ENCODE measurements around the gene NXPH2. TPM values are rescaled to one million over a fixed set of nuclear protein-coding genes. Genes with fewer than 3 reads are reported as not detected.
"Not testable (repeated sequence)": the region's sequence is repeated elsewhere in the genome, so short reads cannot be mapped to it uniquely, and the experiment has no call there.

Gene NXPH2
- total RNA-seq, 3 donors from 2014 or later, result not detected

DNA sequence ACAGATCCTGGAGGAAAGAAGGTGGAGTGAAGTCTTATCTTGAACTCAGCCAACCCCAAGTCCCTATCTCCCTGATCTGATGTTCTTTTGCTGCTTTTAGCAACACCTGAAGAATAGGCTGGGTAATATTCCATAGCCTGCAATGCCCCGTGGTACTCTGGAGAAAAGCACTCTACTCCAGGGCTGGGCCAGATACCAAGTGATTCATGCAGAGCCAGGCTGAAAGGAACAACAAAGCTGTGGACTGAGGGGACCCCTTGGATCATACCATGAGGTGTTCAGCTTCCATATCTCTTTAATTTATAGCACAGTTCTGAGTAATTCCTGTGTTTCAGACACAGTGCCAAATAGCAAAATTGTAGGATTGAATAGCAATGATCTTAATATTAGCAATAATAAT, 130.6 kb downstream of the NXPH2 start:
- no peak for TF ChIP-seq CTCF (IDR thresholded peaks at IDR 0.05)
- no peak for TF ChIP-seq POLR2A (IDR thresholded peaks at IDR 0.05)
- TF ChIP-seq POLR2AphosphoS5 (IDR thresholded peaks at IDR 0.05), result no peak
- DNase-seq (ENCODE audit: low spot score in 2 of 2), result no peak
- intact Hi-C loops (cut with DNase I; ENCODE audit: low total_unique reads), result no loop called here
- H3K9me3 ChIP-seq, result no peaks in the 10 kb centered on the region
- no peaks in the 10 kb centered on the region for H3K36me3 ChIP-seq
- no peaks in the 10 kb centered on the region for H3K4me1 ChIP-seq
- no peaks in the 10 kb centered on the region for H3K27me3 ChIP-seq
- no peak overlapping the region for H3K27ac ChIP-seq
- no peak overlapping the region for H3K4me3 ChIP-seq

- no peak for TF ChIP-seq POLR2A (IDR thresholded peaks at IDR 0.05)
- TF ChIP-seq CTCF (IDR thresholded peaks at IDR 0.05), result no peak
- no peak for TF ChIP-seq POLR2AphosphoS5 (IDR thresholded peaks at IDR 0.05)
- Histone ChIP-seq H3K4me1 (no peaks in the 10 kb centered on the region), H3K27me3 (no peaks in the 10 kb centered on the region), H3K9me3 (no peaks in the 10 kb centered on the region), H3K4me3 (no peak overlapping the region), H3K27ac (no peak overlapping the region), H3K36me3 (no peaks in the 10 kb centered on the region)
- intact Hi-C loops (cut with DNase I; ENCODE audit: low total_unique reads), result no loop called here
- no peak for DNase-seq (ENCODE audit: low spot score in 2 of 2)
Measured at GRCh38 chr2:138648606-138649005, 131.6 kb downstream of the NXPH2 start.

- intact Hi-C loops (cut with DNase I; ENCODE audit: low total_unique reads); H3K27me3 ChIP-seq; H3K27ac ChIP-seq; DNase-seq (ENCODE audit: low spot score in 2 of 2); H3K4me3 ChIP-seq; H3K9me3 ChIP-seq; H3K36me3 ChIP-seq; H3K4me1 ChIP-seq: not testable (repeated sequence)
Measured at GRCh38 chr2:138644776-138645175, 135.4 kb downstream of the NXPH2 start.

GRCh38 chr2:138640921-138641676, 139.1 kb downstream of the NXPH2 start:
- no peak for DNase-seq (ENCODE audit: low spot score in 2 of 2)
- TF ChIP-seq POLR2AphosphoS5 (IDR thresholded peaks at IDR 0.05), result no peak
- no peak for TF ChIP-seq POLR2A (IDR thresholded peaks at IDR 0.05)
- no peak for TF ChIP-seq CTCF (IDR thresholded peaks at IDR 0.05)
- Histone ChIP-seq H3K9me3 (no peaks in the 10 kb centered on the region), H3K4me3 (no peak overlapping the region), H3K27me3 (no peaks in the 10 kb centered on the region), H3K36me3 (no peaks in the 10 kb centered on the region), H3K4me1 (no peaks in the 10 kb centered on the region), H3K27ac (no peak overlapping the region)
- intact Hi-C loops (cut with DNase I; ENCODE audit: low total_unique reads), result no loop called here

GRCh38 chr2:138637686-138638085, 142.5 kb downstream of the NXPH2 start:
- intact Hi-C loops (cut with DNase I; ENCODE audit: low total_unique reads), result no loop called here
- H3K27ac ChIP-seq, result no peak overlapping the region
- DNase-seq (ENCODE audit: low spot score in 2 of 2), result no peak
- no peaks in the 10 kb centered on the region for H3K36me3 ChIP-seq
- peaks cover 0 to 6% of the 10 kb centered on the region in 2 donors for H3K9me3 ChIP-seq
- no peaks in the 10 kb centered on the region for H3K27me3 ChIP-seq
- H3K4me1 ChIP-seq, result no peaks in the 10 kb centered on the region
- no peak for TF ChIP-seq POLR2A (IDR thresholded peaks at IDR 0.05)
- TF ChIP-seq POLR2AphosphoS5 (IDR thresholded peaks at IDR 0.05), result no peak
- no peak for TF ChIP-seq CTCF (IDR thresholded peaks at IDR 0.05)
- no peak overlapping the region for H3K4me3 ChIP-seq
